ENCODE results near the gene TMEM245.

GRCh38 chr9:109129470-109130197 is 9.9 kb upstream of the TMEM245 start:
- no peak for TF ChIP-seq CTCF (IDR thresholded peaks at IDR 0.05)
- TF ChIP-seq POLR2A (IDR thresholded peaks at IDR 0.05): no peak
